ENCODE results near the gene LRRC74B. TPM values are rescaled to one million over a fixed set of nuclear protein-coding genes. Genes with fewer than 3 reads are reported as not detected.
"Not testable (repeated sequence)": the region's sequence is repeated elsewhere in the genome, so short reads cannot be mapped to it uniquely, and the experiment has no call there.

The LRRC74B gene
- total and polyA plus RNA-seq, 12 donors: not detected

- DNase-seq (no peak), ATAC-seq (no peak)
- Histone ChIP-seq H3K36me3 (no peaks in the 10 kb centered on the region), H3K27ac (no peak overlapping the region), H3K27me3 (peaks cover 0 to 13% (median 0%) of the 10 kb centered on the region in 7 donors), H3K9me3 (no peaks in the 10 kb centered on the region), H3K4me3 (no peak overlapping the region), H3K4me1 (no peaks in the 10 kb centered on the region)
- 81 to 84% methylated on average over 3 of the region's 3 CpGs for WGBS, 2 donors
- intact Hi-C loops (cut with DNase I): loop anchor here in 1 of 10 donors (10.0 kb wide), 1 partner anchor 58 kb away; the partner anchor contains the start of gene SLC7A4
- TF ChIP-seq CTCF (IDR thresholded peaks at IDR 0.05): no peak
Measured at GRCh38 chr22:21092797-21093554, 47.2 kb downstream of the LRRC74B start.

GRCh38 chr22:21093555-21094137 is 47.9 kb downstream of the LRRC74B start:
- DNase-seq, H3K36me3 ChIP-seq, ATAC-seq, H3K9me3 ChIP-seq, H3K4me1 ChIP-seq, H3K27ac ChIP-seq, H3K4me3 ChIP-seq: not testable (repeated sequence)
- H3K27me3 ChIP-seq: peaks cover 0 to 10% (median 0%) of the 10 kb centered on the region in 7 donors
- intact Hi-C loops (cut with DNase I): loop anchor here in 1 of 10 donors (10.0 kb wide), 1 partner anchor 59 kb away; the partner anchor contains the start of gene SLC7A4
- WGBS, 2 donors: 52 to 57% methylated on average over 9 of the region's 9 CpGs

- Histone ChIP-seq H3K4me3 (no peak overlapping the region), H3K27ac (no peak overlapping the region), H3K36me3 (no peaks in the 10 kb centered on the region), H3K4me1 (no peaks in the 10 kb centered on the region), H3K27me3 (peaks cover 0 to 23% (median 0%) of the 10 kb centered on the region in 7 donors), H3K9me3 (no peaks in the 10 kb centered on the region)
- intact Hi-C loops (cut with DNase I): loop anchor here in 1 of 10 donors (10.0 kb wide), 1 partner anchor 60 kb away; the partner anchor contains the start of gene SLC7A4
- 72 to 73% methylated on average over 5 of the region's 5 CpGs for WGBS, 2 donors
- no peak for TF ChIP-seq CTCF (IDR thresholded peaks at IDR 0.05)
- no peak for ATAC-seq
- no peak for DNase-seq
Measured at GRCh38 chr22:21094911-21095772, 49.4 kb downstream of the LRRC74B start.

- DNase-seq: no peak
- no peak overlapping the region for H3K27ac ChIP-seq
- H3K4me3 ChIP-seq: no peak overlapping the region
- intact Hi-C loops (cut with DNase I): loop anchor here in 1 of 10 donors (10.0 kb wide), 1 partner anchor 61 kb away; the partner anchor contains the start of gene SLC7A4
- H3K4me1 ChIP-seq: no peaks in the 10 kb centered on the region
- no peaks in the 10 kb centered on the region for H3K9me3 ChIP-seq
- no peak for TF ChIP-seq CTCF (IDR thresholded peaks at IDR 0.05)
- ATAC-seq: no peak
- peaks cover 0 to 24% (median 0%) of the 10 kb centered on the region in 7 donors for H3K27me3 ChIP-seq
- no peaks in the 10 kb centered on the region for H3K36me3 ChIP-seq
Measured at GRCh38 chr22:21095773-21096107, 50.0 kb downstream of the LRRC74B start.

GRCh38 chr22:21096878-21097277 is 51.1 kb downstream of the LRRC74B start:
- H3K27me3 ChIP-seq: peaks cover 0 to 25% (median under 1%) of the 10 kb centered on the region in 7 donors
- not testable (repeated sequence) for ATAC-seq, H3K9me3 ChIP-seq, H3K4me3 ChIP-seq, H3K4me1 ChIP-seq, H3K27ac ChIP-seq, DNase-seq, H3K36me3 ChIP-seq
- intact Hi-C loops (cut with DNase I): loop anchor here in 1 of 10 donors (10.0 kb wide), 1 partner anchor 62 kb away; the partner anchor contains the start of gene SLC7A4
- WGBS, 2 donors: 79 to 93% methylated on average over 8 to 9 of the region's 9 CpGs

Measured in heart right ventricle (tissue), 16 donors.